Activated T-cell treated with anti-CD3 and anti-CD28 coated beads, Interleukin-2, amount 50 U/mL, for 24 hours (primary cell): ENCODE results near the gene IGLL5.
"Not testable (repeated sequence)": the region's sequence is repeated elsewhere in the genome, so short reads cannot be mapped to it uniquely, and the experiment has no call there.

ENCODE experiments used
- DNase-seq: peaks from one replicate; pipeline ENCODE4 v3.0.0-alpha.2; 2020
- H3K27ac Mint-ChIP-seq: 2 replicates; pipeline ENCODE4 v1.8.0; 2020; ENCODE audit warnings: mild to moderate bottlenecking, mixed read lengths
- H3K27me3 Mint-ChIP-seq: 2 replicates; pipeline ENCODE4 v1.8.0; 2020; ENCODE audit warnings: mixed read lengths
- H3K36me3 Mint-ChIP-seq: 2 replicates; pipeline ENCODE4 v1.8.0; 2020; ENCODE audit warnings: low read depth, mixed read lengths
- H3K4me1 Mint-ChIP-seq: 2 replicates; pipeline ENCODE4 v1.8.0; 2020; ENCODE audit warnings: low read depth, mixed read lengths
- H3K4me3 Mint-ChIP-seq: 2 replicates; pipeline ENCODE4 v1.8.0; 2020; ENCODE audit warnings: mild to moderate bottlenecking, moderate library complexity, mixed read lengths
- H3K9me3 Mint-ChIP-seq: 2 replicates; pipeline ENCODE4 v1.8.0; 2020; ENCODE audit warnings: mixed read lengths

IGLL5 gene

GRCh38 chr22:22919041-22919440 lies 31.4 kb downstream of the IGLL5 start:
- DNase-seq: no peak
- Mint-ChIP-seq H3K9me3 (no peaks in the 10 kb centered on the region), H3K27ac (no peak overlapping the region), H3K36me3 (no peaks in the 10 kb centered on the region), H3K4me3 (no peak overlapping the region), H3K27me3 (no peaks in the 10 kb centered on the region), H3K4me1 (no peaks in the 10 kb centered on the region)

- H3K4me3 Mint-ChIP-seq: no peak overlapping the region
- no peaks in the 10 kb centered on the region for H3K36me3 Mint-ChIP-seq
- no peak for DNase-seq
- H3K27ac Mint-ChIP-seq: no peak overlapping the region
- no peaks in the 10 kb centered on the region for H3K27me3 Mint-ChIP-seq
- H3K4me1 Mint-ChIP-seq: no peaks in the 10 kb centered on the region
- no peaks in the 10 kb centered on the region for H3K9me3 Mint-ChIP-seq
Observed at GRCh38 chr22:22920104-22920654, 32.6 kb downstream of the IGLL5 start.

GRCh38 chr22:22920910-22921550 lies 33.4 kb downstream of the IGLL5 start:
- Mint-ChIP-seq H3K9me3 (no peaks in the 10 kb centered on the region), H3K4me1 (no peaks in the 10 kb centered on the region), H3K27ac (no peak overlapping the region), H3K4me3 (no peak overlapping the region), H3K27me3 (no peaks in the 10 kb centered on the region), H3K36me3 (no peaks in the 10 kb centered on the region)
- DNase-seq: no peak

- Mint-ChIP-seq H3K4me3 (no peak overlapping the region), H3K9me3 (no peaks in the 10 kb centered on the region), H3K4me1 (no peaks in the 10 kb centered on the region), H3K27ac (no peak overlapping the region), H3K36me3 (no peaks in the 10 kb centered on the region), H3K27me3 (no peaks in the 10 kb centered on the region)
- DNase-seq: no peak
Observed at GRCh38 chr22:22921575-22921974, 34.0 kb downstream of the IGLL5 start.

GRCh38 chr22:22922092-22922953 lies 34.7 kb downstream of the IGLL5 start:
- H3K27ac Mint-ChIP-seq, H3K27me3 Mint-ChIP-seq, DNase-seq, H3K9me3 Mint-ChIP-seq, H3K4me1 Mint-ChIP-seq, H3K4me3 Mint-ChIP-seq, H3K36me3 Mint-ChIP-seq: not testable (repeated sequence)

DNA sequence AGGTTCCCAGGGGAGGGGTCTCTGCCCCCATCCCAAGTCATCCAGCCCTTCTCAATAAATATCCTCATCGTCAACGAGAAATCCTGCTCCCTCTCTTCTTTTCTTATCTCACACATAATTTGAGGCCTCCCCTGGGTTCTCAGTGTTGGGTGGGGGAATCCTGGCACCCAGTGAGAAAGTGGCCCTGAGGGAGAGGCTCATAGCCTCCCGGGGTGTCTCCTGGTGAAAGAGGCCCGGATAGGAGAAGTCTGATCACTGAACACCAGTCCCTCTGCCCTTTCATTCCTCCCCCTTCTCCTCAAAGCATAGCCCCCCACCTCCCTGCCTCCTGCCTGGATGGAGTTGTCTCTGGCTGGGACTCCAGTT lies 35.3 kb downstream of the IGLL5 start:
- Mint-ChIP-seq H3K4me3 (no peak overlapping the region), H3K27me3 (no peaks in the 10 kb centered on the region), H3K36me3 (no peaks in the 10 kb centered on the region), H3K9me3 (no peaks in the 10 kb centered on the region), H3K4me1 (peaks cover 2% of the 10 kb centered on the region), H3K27ac (no peak overlapping the region)
- no peak for DNase-seq

- Mint-ChIP-seq H3K36me3 (no peaks in the 10 kb centered on the region), H3K4me3 (no peak overlapping the region), H3K4me1 (peaks cover 6% of the 10 kb centered on the region), H3K9me3 (no peaks in the 10 kb centered on the region), H3K27ac (no peak overlapping the region), H3K27me3 (no peaks in the 10 kb centered on the region)
- DNase-seq: no peak
Observed at GRCh38 chr22:22923379-22923778, 35.8 kb downstream of the IGLL5 start.

- DNase-seq: no peak
- Mint-ChIP-seq H3K27me3 (no peaks in the 10 kb centered on the region), H3K4me1 (peaks cover 11% of the 10 kb centered on the region), H3K36me3 (no peaks in the 10 kb centered on the region), H3K9me3 (no peaks in the 10 kb centered on the region), H3K4me3 (no peak overlapping the region), H3K27ac (no peak overlapping the region)
Observed at GRCh38 chr22:22923930-22924329, 36.3 kb downstream of the IGLL5 start.

- H3K4me3 Mint-ChIP-seq: no peak overlapping the region
- no peak overlapping the region for H3K27ac Mint-ChIP-seq
- H3K4me1 Mint-ChIP-seq: peaks cover 17% of the 10 kb centered on the region
- H3K9me3 Mint-ChIP-seq: no peaks in the 10 kb centered on the region
- H3K36me3 Mint-ChIP-seq: no peaks in the 10 kb centered on the region
- H3K27me3 Mint-ChIP-seq: no peaks in the 10 kb centered on the region
- DNase-seq: no peak
Observed at GRCh38 chr22:22924369-22925145, 36.9 kb downstream of the IGLL5 start.

DNA sequence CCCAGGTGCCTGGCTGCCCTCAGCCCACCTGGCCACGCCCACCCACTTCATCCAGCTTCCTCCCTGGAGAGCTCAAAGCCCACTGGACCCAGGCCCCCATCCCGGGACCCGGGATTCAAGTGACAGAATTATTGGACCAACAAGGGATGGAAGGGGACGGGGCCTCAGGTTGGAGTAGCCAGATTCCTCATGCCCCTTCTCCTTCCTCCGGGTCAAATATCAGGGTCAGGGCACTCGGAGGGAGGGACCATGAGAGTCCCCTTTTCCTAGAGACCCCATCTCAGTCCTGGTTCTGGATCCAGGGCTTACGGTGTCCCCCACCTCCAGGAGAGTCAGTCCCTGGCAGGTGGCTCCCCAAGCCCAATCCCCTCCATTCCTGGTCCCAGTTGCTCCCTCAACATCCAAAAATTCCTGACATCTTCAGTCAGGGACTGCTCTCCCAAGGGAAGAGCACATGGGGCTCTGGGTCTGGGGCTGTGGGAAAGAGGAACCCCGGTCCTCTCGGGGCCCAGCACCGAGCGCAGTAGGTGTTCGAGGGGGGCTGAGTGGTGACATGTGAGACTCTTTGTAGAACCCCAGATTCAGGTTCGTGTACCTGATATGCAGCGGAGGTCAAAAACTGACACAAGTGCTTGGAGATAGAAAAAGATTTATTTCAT lies 37.7 kb downstream of the IGLL5 start:
- Mint-ChIP-seq H3K9me3 (no peaks in the 10 kb centered on the region), H3K27me3 (no peaks in the 10 kb centered on the region), H3K4me3 (no peak overlapping the region), H3K36me3 (no peaks in the 10 kb centered on the region), H3K27ac (no peak overlapping the region), H3K4me1 (peaks cover 17% of the 10 kb centered on the region)
- DNase-seq: no peak

DNA sequence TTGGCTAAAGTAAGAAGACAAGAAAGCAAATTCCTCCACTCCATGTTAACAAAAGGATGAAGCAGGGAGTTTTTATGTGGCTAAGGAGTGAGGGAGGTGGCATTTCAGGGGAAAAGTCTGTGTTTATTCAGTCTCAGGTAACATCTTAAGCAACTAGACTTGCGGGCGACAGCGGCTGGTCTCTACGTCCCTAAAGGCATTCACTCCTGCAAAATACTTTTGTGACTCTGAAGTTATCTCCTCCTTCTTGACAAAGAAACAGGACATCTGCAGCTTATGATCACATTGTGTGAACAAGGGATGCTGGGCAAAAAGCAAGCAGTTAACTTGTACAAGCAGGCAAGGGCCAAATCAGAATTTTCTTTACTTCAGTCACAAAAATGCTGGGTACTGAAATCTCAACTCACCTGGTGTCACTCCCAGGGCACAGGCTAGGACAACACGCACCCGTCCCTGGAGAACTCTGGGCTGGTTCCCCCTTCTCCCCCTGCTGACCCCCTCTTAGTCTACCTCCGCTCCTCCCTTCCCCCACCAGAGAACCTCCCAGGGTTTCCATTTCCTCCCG lies 38.3 kb downstream of the IGLL5 start:
- no peaks in the 10 kb centered on the region for H3K27me3 Mint-ChIP-seq
- H3K4me1 Mint-ChIP-seq: peaks cover 17% of the 10 kb centered on the region
- H3K36me3 Mint-ChIP-seq: no peaks in the 10 kb centered on the region
- H3K9me3 Mint-ChIP-seq: no peaks in the 10 kb centered on the region
- no peak overlapping the region for H3K27ac Mint-ChIP-seq
- DNase-seq: no peak
- H3K4me3 Mint-ChIP-seq: no peak overlapping the region

DNA sequence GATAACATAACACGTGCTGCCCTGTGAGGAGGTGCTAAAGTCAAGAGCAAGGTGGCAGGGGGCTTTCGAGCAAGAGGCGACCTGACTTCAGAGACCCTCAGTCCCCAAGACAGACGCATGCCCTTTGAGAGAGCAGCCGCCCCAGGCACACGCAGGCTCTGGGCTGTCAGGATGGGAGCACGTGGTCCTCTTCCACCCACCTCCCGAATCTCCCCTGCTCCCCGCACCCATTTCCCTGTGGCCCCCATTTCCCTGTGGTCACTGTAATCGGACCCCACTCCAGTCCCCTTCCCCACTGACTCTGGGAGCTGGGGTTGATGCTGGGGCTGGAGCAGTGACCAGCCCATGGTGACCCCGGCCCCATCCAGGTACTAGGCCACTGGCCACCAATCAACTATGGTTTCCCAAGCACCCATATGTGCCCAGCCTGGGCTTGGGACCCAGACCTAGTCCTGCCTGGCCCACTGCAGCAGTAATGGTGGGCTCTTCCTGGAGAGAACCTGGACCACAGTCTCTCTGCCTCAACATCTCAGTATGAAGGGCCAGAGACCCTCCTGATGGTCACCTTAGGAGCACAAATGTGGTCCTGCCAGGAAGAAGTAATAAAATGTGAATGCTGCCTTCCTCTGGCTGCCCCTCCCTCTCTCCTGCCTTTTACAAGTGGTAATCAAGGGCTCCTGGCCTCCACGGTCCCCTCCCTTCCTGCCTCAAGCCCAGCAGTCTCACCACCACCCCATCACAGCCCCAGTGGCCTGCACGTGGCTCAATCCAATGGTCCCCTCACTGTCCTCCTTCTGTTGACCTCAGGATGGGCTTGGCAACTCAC lies 39.0 kb downstream of the IGLL5 start:
- H3K4me3 Mint-ChIP-seq: no peak overlapping the region

GRCh38 chr22:22927196-22927887 lies 39.7 kb downstream of the IGLL5 start:
- no peak for DNase-seq
- no peaks in the 10 kb centered on the region for H3K36me3 Mint-ChIP-seq
- H3K4me1 Mint-ChIP-seq: peaks cover 17% of the 10 kb centered on the region
- H3K27me3 Mint-ChIP-seq: no peaks in the 10 kb centered on the region
- no peak overlapping the region for H3K27ac Mint-ChIP-seq
- H3K4me3 Mint-ChIP-seq: no peak overlapping the region
- no peaks in the 10 kb centered on the region for H3K9me3 Mint-ChIP-seq

More for the DNA sequence above, 39.0 kb downstream of the IGLL5 start:
- no peak for DNase-seq
- Mint-ChIP-seq H3K27ac (no peak overlapping the region), H3K9me3 (no peaks in the 10 kb centered on the region), H3K27me3 (no peaks in the 10 kb centered on the region), H3K4me1 (peaks cover 17% of the 10 kb centered on the region), H3K36me3 (no peaks in the 10 kb centered on the region)
